SK-N-MC (cell line): Measurements from ENCODE around the gene CRYL1.
"Not testable (repeated sequence)": the region's sequence is repeated elsewhere in the genome, so short reads cannot be mapped to it uniquely, and the experiment has no call there.

Experiments
- DNase-seq: peaks from one replicate; pipeline ENCODE4 v3.0.0-alpha.2; 2011; ENCODE audit warnings: low read depth, low spot score
- H3K27ac ChIP-seq: fragments of 200-600 bp; sonication (generic); 2 replicates; pipeline ENCODE4 v1.5.1; 2016; ENCODE audit warnings: mixed run types
- H3K36me3 ChIP-seq: fragments of 200-600 bp; sonication (generic); 2 replicates; pipeline ENCODE4 v1.6.1; 2017; ENCODE audit warnings: antibody characterized with exemption, low read length, mixed read lengths; ENCODE audit not compliant: insufficient read depth
- H3K4me3 ChIP-seq: fragments of 200-600 bp; sonication (generic); 2 replicates; pipeline ENCODE4 v1.5.1; 2016
- H3K9ac ChIP-seq: fragments of 200-600 bp; sonication (generic); 2 replicates; pipeline ENCODE4 v1.8.0; 2017; ENCODE audit warnings: mixed run types, mixed read lengths; ENCODE audit not compliant: insufficient read length
- H3K9me3 ChIP-seq: fragments of 200-600 bp; sonication (generic); 2 replicates; pipeline ENCODE4 v1.6.1; 2017; ENCODE audit warnings: low read depth, mild to moderate bottlenecking, antibody characterized with exemption, low read length, moderate library complexity, mixed read lengths
- EZH2 ChIP-seq: fragments of 200-600 bp; sonication (generic); IDR thresholded peaks from one replicate; pipeline ENCODE4 v1.6.1; 2017; ENCODE audit warnings: antibody characterized with exemption
- FOXP2 ChIP-seq: optimal IDR thresholded peaks from 2 replicates; pipeline ENCODE3; 2011; ENCODE audit warnings: mild to moderate bottlenecking, moderate library complexity; ENCODE audit not compliant: insufficient read depth; ENCODE audit errors: extremely low read length, control extremely low read depth
- POLR2AphosphoS5 ChIP-seq: IDR thresholded peaks from 2 replicates; pipeline ENCODE4 v1.6.1; 2012; ENCODE audit warnings: mild to moderate bottlenecking, low read depth, low read length, borderline replicate concordance

CRYL1 gene

DNA sequence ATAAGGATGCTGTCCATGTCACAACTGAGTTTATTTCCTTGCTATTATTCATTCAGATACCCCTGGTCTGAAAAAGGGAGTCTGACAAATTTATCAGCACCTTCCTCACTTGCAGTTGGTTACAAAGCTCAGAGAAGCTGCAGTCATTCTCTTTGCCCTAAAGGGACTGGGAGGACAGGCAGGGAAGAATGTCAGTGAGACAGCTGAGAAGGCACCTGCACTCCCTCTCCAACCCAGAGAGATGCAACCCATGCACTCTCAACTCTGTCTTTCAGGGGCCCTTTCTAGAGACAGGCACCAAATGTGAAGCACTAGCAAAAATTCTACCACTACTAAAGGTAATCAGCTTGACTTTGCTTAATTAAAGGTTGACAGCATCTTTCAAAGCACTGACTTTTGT, 83.3 kb downstream of the CRYL1 start:
- no peak overlapping the region for H3K9ac ChIP-seq
- DNase-seq, result no peak
- H3K9me3 ChIP-seq, result 0 out of 2 replicates have a peak, but pooled peaks cover 3% of the 10 kb centered on the region
- H3K27ac ChIP-seq, result no peak overlapping the region
- no peak overlapping the region for H3K4me3 ChIP-seq
- no peaks in the 10 kb centered on the region; the same call in 1 of the 2 replicates for H3K36me3 ChIP-seq
- TF ChIP-seq EZH2 (no peak), FOXP2 (no peak), POLR2AphosphoS5 (no peak)

DNA sequence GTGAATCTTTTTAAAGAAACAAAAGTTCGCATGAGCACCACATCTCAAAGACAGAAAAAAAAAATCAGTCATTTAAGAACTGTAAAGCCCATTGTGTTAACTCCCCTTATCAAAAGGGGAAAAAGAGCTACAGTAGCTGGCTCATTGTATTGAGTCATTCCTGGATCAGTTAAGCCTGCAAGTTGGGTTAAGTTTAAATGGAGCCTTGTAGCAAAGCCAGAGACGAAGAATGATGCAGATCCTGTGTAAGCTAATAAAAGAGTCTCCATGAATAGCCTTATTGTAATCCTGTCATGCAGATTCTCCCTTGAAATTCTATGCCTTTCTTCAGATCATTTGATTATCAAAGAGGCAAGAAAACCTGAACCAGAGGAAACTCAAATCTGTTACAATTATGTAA, 83.8 kb downstream of the CRYL1 start:
- Histone ChIP-seq H3K36me3 (no peaks in the 10 kb centered on the region; the same call in 1 of the 2 replicates), H3K27ac (no peak overlapping the region), H3K4me3 (no peak overlapping the region), H3K9ac (no peak overlapping the region), H3K9me3 (0 out of 2 replicates have a peak, but pooled peaks cover 3% of the 10 kb centered on the region)
- no peak for DNase-seq
- no peak for TF ChIP-seq EZH2
- no peak for TF ChIP-seq FOXP2
- TF ChIP-seq POLR2AphosphoS5, result no peak

DNA sequence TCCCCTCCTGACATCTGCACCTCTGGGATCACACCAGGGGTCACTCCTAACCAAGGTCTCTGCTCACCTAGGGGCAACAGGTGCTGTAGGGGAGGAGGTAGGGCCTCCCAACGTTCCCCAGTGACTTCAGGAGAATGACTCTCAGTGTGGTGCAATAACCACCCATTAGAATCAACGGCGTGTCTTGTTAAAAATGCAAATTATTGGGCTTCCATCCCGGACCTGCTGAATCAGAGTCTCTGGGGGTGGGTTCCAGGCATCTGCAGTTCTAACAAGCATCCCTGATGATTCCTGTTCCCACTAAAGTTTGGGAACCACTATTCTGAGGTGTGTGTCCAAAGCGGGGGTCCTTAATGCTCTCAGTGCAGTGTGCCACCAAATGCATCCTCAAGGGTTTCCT, 84.6 kb downstream of the CRYL1 start:
- no peak overlapping the region for H3K27ac ChIP-seq
- TF ChIP-seq FOXP2 (no peak), POLR2AphosphoS5 (no peak), EZH2 (no peak)
- no peak overlapping the region for H3K9ac ChIP-seq
- no peak overlapping the region for H3K4me3 ChIP-seq
- no peaks in the 10 kb centered on the region; the same call in 1 of the 2 replicates for H3K36me3 ChIP-seq
- no peak for DNase-seq
- 0 out of 2 replicates have a peak, but pooled peaks cover 3% of the 10 kb centered on the region for H3K9me3 ChIP-seq

DNA sequence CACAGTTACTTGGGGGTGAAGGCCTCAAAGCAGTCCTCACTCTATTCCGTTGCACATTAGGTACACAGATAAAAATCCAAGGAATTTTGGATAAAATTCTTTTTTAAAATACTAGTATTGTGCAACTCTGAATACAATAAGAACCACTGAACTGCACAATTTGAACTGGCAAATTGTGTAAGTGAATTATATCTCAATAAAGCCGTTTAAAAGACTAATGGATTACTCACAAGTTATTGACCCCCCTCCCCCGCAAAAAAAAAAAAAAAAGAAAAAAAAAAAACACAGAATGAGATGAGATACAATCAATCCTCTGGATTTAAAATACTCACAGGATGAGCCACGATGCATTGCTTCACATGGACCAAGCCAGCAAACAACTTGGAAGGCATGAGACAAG, 86.4 kb downstream of the CRYL1 start:
- Histone ChIP-seq H3K4me3 (no peak overlapping the region), H3K9ac (no peak overlapping the region), H3K9me3 (no peaks in the 10 kb centered on the region), H3K27ac (no peak overlapping the region), H3K36me3 (no peaks in the 10 kb centered on the region)
- DNase-seq, result no peak
- TF ChIP-seq EZH2 (no peak), POLR2AphosphoS5 (no peak), FOXP2 (no peak)

DNA sequence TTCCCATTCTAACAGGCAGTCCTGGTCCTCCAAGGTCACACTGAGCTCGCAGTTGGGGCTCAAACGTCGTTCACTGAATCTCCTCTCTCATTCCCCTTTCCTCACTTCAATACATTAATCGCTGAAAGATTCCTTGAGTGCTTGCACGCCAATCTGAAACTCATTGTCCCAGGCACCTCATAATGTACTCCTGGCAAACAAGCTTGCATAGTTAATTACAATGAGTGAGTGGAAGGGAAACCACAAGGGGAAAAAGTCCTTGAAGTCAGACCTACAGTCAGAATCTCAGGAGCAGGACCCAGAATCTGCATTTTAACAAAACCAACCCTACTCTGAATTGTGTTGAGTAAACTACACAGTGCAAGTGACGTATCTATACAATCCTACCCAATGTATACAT, 86.9 kb downstream of the CRYL1 start:
- Histone ChIP-seq H3K9ac (no peak overlapping the region), H3K27ac (no peak overlapping the region), H3K9me3 (no peaks in the 10 kb centered on the region), H3K4me3 (no peak overlapping the region), H3K36me3 (no peaks in the 10 kb centered on the region)
- no peak for TF ChIP-seq FOXP2
- TF ChIP-seq EZH2, result no peak
- TF ChIP-seq POLR2AphosphoS5, result no peak
- no peak for DNase-seq

DNA sequence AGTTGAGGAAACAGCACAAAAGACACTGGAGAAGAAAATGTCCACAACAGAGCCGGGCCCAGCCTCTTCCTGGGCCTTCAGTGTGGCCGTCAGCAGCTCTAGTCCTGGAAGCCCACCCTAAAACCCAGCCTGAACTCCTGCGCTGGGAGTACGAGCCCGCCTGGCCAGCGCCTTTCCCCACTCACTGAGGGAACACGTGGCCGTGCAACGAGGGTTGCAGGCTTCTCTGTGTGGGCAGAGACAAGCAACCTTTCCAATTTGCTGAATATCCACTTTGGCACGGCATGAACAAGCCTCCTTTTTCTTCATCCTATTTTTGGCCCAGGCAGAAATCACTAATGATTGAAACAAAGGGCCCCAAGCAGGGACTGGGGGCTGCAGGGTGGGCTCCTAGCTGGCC, 89.2 kb downstream of the CRYL1 start:
- Histone ChIP-seq H3K4me3 (no peak overlapping the region), H3K9ac (no peak overlapping the region), H3K9me3 (no peaks in the 10 kb centered on the region), H3K27ac (no peak overlapping the region), H3K36me3 (no peaks in the 10 kb centered on the region)
- no peak for DNase-seq
- no peak for TF ChIP-seq POLR2AphosphoS5
- TF ChIP-seq EZH2, result no peak
- TF ChIP-seq FOXP2, result no peak

DNA sequence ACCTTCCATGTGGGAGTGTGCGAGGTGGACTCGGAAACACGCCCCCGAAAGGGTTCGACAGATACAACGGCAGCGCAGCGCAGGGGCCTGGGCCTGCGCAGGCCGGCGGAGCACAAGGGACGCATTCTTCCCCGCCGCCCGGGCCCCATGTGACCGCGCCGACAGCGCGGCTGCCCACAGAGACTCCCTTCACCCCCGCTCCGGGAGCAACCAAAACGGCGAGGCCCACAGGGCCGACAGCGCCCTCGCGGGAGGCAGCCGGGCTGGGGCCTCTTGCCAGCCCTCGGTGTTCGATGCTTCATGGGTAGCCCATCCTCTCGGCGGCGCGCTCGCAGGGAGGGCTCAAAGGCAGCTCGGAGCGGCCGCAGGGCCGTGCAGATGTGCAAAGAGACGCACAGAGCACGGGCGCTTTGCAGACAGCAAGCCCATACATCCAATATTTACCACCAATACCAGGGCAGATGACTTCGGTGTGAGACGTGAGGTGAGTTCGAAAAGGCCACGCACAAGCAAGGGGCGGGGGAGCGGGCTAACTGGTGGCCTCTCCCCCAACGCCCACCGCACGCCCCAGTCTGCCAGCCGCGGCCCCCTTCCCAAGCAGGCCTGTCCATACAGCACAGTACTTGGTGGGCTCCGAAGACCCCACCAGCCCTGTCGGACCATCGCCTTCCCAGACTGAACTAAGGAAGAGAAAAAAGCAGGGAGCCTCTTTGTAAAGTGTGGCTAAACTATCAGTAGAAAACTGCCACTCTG, 89.9 kb downstream of the CRYL1 start:
- DNase-seq, result no peak
- H3K9ac ChIP-seq, result no peak overlapping the region
- H3K9me3 ChIP-seq, result no peaks in the 10 kb centered on the region
- no peak overlapping the region for H3K27ac ChIP-seq
- TF ChIP-seq POLR2AphosphoS5 (no peak), FOXP2 (no peak), EZH2 (no peak)
- no peaks in the 10 kb centered on the region for H3K36me3 ChIP-seq
- no peak overlapping the region for H3K4me3 ChIP-seq

DNA sequence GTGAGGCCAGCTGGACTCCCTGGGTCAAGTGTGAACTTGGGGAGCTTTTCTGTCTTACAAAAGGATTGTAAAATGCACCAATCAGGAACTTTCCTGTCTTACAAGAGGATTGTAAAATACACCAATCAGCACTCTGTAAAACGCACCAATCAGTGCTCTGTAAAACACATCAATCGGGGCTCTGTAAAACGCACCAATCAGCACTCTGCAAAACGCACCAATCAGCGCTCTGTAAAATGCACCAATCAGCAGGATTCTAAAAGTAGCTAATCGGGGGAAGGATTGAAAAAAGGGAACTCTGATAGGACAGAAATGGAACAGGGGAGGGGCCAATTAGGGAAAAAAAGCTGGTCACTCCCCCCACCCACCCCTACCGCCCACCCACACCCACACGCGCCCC, 91.4 kb downstream of the CRYL1 start:
- H3K4me3 ChIP-seq, H3K36me3 ChIP-seq, H3K27ac ChIP-seq, H3K9ac ChIP-seq, H3K9me3 ChIP-seq, DNase-seq: not testable (repeated sequence)
